Immature natural killer cell (primary cell): ENCODE data around the gene ANGEL1. TPM values are rescaled to one million over a fixed set of nuclear protein-coding genes. Genes with fewer than 3 reads are reported as not detected.
A peak's percentile ranks its signal among the peaks of the same experiment; 100 is the strongest.

ENCODE experiments used
- DNase-seq, 3 donors: peaks; one replicate each; pipeline ENCODE4 v3.0.0; 2022; ENCODE audit warnings: mixed read lengths in 1 of 3
- H3K27ac Mint-ChIP-seq, 6 donors: one replicate each; pipeline ENCODE4 v1.8.0; 2020; ENCODE audit warnings: mixed read lengths in 6 of 6, mild to moderate bottlenecking in 5 of 6, inconsistent platforms in 4 of 6, moderate library complexity in 3 of 6
- H3K27me3 Mint-ChIP-seq, 3 donors: one replicate each; pipeline ENCODE4 v1.8.0; 2020 to 2021; ENCODE audit warnings: low read depth in 3 of 3, mild to moderate bottlenecking in 3 of 3, mixed read lengths in 3 of 3, moderate library complexity in 3 of 3, inconsistent platforms in 1 of 3
- H3K36me3 Mint-ChIP-seq, 3 donors: one replicate each; pipeline ENCODE4 v1.8.0; 2020; ENCODE audit warnings: mixed read lengths in 3 of 3, inconsistent platforms in 2 of 3, mild to moderate bottlenecking in 2 of 3
- H3K4me1 Mint-ChIP-seq, 2 donors: one replicate each; pipeline ENCODE4 v1.8.0; 2020; ENCODE audit warnings: inconsistent platforms in 2 of 2, mild to moderate bottlenecking in 2 of 2, mixed read lengths in 2 of 2, moderate library complexity in 1 of 2
- H3K4me3 Mint-ChIP-seq, 5 donors: one replicate each; pipeline ENCODE4 v1.8.0; 2020; ENCODE audit warnings: mild to moderate bottlenecking in 5 of 5, mixed read lengths in 5 of 5, inconsistent platforms in 3 of 5, moderate library complexity in 3 of 5
- H3K9me3 Mint-ChIP-seq, 6 donors: one replicate each; pipeline ENCODE4 v1.8.0; 2020; ENCODE audit warnings: mild to moderate bottlenecking in 6 of 6, mixed read lengths in 6 of 6, inconsistent platforms in 4 of 6, moderate library complexity in 3 of 6
- polyA plus RNA-seq, 3 donors: library from polyadenylated mRNA; unstranded; fragments of 300-500 nt; fragmentation: Illumina TruSeq; gene quantifications; one replicate each; pipeline ENCODE4 v1.2.3, GENCODE V29; 2021

ANGEL1 gene
- polyA plus RNA-seq, 3 donors from 2014 or later = 14.1 to 19.8 (median 17.8) TPM

GRCh38 chr14:76780360-76780759 lies 32.3 kb downstream of the ANGEL1 start:
- peak overlapping the region in 2 of 6 donors; percentile 7 to 64 for H3K27ac Mint-ChIP-seq
- no peak overlapping the region for H3K4me3 Mint-ChIP-seq
- peaks cover 5 to 8% of the 10 kb centered on the region in 2 donors for H3K4me1 Mint-ChIP-seq
- peaks cover 4 to 5% (median 4%) of the 10 kb centered on the region in 3 donors for H3K36me3 Mint-ChIP-seq
- DNase-seq = no peak
- peaks cover 0 to 5% (median 0%) of the 10 kb centered on the region in 3 donors for H3K27me3 Mint-ChIP-seq
- no peaks in the 10 kb centered on the region for H3K9me3 Mint-ChIP-seq

DNA sequence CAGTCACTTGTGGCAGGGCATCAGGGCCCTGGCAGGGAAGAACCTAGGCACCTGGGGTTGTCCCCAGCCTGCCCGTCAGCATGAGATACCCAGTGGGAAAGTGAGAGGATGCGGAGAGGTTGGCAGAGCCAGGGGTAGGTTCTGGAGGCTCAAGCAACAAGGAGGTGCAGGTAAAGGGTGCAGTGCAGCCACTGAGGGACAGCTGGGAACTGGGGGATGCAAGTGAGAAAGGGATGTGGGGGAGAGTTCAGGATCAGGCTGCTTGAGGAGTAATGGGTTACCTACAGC lies 32.7 kb downstream of the ANGEL1 start:
- Mint-ChIP-seq H3K4me3 (no peak overlapping the region), H3K36me3 (peaks cover 3 to 5% (median 4%) of the 10 kb centered on the region in 3 donors), H3K9me3 (no peaks in the 10 kb centered on the region), H3K27me3 (peaks cover 0 to 6% (median 0%) of the 10 kb centered on the region in 3 donors), H3K27ac (peak overlapping the region in 2 of 6 donors; percentile 7 to 64), H3K4me1 (peaks cover 5 to 8% of the 10 kb centered on the region in 2 donors)
- no peak for DNase-seq

GRCh38 chr14:76779221-76780057 lies 33.2 kb downstream of the ANGEL1 start:
- peak overlapping the region in 1 of 6 donors; percentile 64 for H3K27ac Mint-ChIP-seq
- H3K4me1 Mint-ChIP-seq = peaks cover 4 to 5% of the 10 kb centered on the region in 2 donors
- H3K36me3 Mint-ChIP-seq = peaks cover 0 to 8% (median 4%) of the 10 kb centered on the region in 3 donors
- no peak overlapping the region for H3K4me3 Mint-ChIP-seq
- no peak for DNase-seq
- peaks cover 0 to 7% (median 3%) of the 10 kb centered on the region in 3 donors for H3K27me3 Mint-ChIP-seq
- H3K9me3 Mint-ChIP-seq = no peaks in the 10 kb centered on the region

DNA sequence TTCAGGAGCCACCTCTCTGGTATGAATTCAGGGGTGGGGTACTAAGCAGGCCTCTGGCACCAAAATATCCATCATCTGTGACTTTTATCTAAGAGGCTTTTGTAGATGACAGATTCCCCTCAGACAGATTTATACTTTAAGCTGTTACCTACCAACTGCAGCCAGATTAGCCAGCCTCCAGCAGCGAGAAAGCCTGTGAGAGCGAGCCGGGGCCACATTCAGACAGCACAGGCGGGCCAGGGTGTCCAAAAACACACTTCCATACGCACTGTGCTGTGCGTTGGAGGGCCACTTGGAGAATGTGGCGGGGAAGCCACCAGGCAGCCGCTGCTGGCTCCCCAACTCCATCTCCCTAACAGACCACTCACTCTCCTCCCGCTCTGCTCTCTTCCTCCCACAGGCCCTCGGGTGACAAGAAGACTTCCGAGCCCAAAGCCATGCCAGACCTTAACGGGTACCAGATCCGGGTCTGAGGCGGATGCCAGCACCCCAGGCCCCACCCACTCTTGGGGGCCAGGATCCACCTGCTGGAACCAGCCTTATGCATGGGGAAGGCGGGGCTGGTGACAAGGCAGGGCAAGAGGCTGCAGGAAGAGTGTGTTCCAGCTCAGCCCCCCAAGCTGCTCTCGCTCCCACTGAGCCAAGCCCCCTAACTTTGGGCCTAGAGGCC lies 34.0 kb downstream of the ANGEL1 start:
- Mint-ChIP-seq H3K4me1 (peaks cover 8 to 10% of the 10 kb centered on the region in 2 donors), H3K9me3 (no peaks in the 10 kb centered on the region), H3K27ac (no peak overlapping the region), H3K36me3 (peaks cover 0 to 8% (median 4%) of the 10 kb centered on the region in 3 donors), H3K27me3 (peaks cover 0 to 5% (median 3%) of the 10 kb centered on the region in 3 donors), H3K4me3 (no peak overlapping the region)
- no peak for DNase-seq

GRCh38 chr14:76777721-76778120 lies 35.0 kb downstream of the ANGEL1 start:
- peaks cover 0 to 6% (median 2%) of the 10 kb centered on the region in 3 donors for H3K36me3 Mint-ChIP-seq
- DNase-seq = no peak
- H3K27me3 Mint-ChIP-seq = peaks cover 0 to 3% (median 2%) of the 10 kb centered on the region in 3 donors
- H3K4me1 Mint-ChIP-seq = peaks cover 10 to 13% of the 10 kb centered on the region in 2 donors
- no peaks in the 10 kb centered on the region for H3K9me3 Mint-ChIP-seq
- H3K27ac Mint-ChIP-seq = no peak overlapping the region
- H3K4me3 Mint-ChIP-seq = no peak overlapping the region

DNA sequence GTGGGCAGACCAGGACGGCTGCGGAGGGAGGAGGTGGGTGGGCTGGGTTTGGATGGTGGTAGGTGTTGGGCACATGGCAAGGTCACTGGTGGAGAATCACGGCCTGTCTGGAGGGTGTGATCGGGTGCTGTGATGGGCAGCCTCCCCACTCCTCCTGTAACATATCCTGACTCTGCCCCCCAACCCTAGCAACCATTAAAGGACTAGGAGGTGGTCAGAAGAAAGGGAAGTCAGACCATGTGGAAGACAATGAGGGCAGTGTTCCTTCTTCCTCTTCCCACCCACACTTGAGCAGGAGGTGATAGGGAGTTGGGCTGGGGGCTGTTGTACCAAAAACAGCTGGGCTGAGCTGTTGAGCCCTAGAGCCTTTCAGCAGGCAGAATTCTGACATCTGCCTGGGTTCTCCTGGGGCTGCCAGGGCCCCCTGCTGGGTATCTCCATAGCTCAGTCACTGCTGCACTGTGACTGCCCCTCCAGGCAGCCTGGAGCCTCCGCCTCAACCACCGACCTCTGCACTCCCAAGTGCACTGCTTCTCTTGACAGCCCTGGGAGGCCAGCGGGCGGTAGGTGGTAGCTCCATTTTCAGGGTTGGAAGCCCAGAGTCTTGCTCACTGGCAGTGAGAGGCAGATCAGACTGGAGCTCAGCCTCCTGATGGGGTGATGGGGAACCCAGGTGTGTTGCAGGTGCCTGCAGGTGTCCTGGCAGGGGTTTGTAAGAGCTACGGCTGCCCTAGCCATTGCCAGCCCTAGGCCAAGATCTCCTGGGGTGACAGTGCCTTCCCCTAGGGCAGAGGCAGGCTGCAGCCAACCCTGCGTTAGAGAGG lies 36.0 kb downstream of the ANGEL1 start:
- H3K27ac Mint-ChIP-seq = no peak overlapping the region
- H3K9me3 Mint-ChIP-seq = no peaks in the 10 kb centered on the region
- H3K36me3 Mint-ChIP-seq = peaks cover 0 to 4% (median 0%) of the 10 kb centered on the region in 3 donors
- peaks cover 0 to 3% (median 2%) of the 10 kb centered on the region in 3 donors for H3K27me3 Mint-ChIP-seq
- no peak overlapping the region for H3K4me3 Mint-ChIP-seq
- DNase-seq = no peak
- H3K4me1 Mint-ChIP-seq = peaks cover 8 to 13% of the 10 kb centered on the region in 2 donors

GRCh38 chr14:76775695-76776427 lies 36.8 kb downstream of the ANGEL1 start:
- H3K4me1 Mint-ChIP-seq = peaks cover 8 to 13% of the 10 kb centered on the region in 2 donors
- no peaks in the 10 kb centered on the region for H3K9me3 Mint-ChIP-seq
- peaks cover 0 to 3% (median 2%) of the 10 kb centered on the region in 3 donors for H3K27me3 Mint-ChIP-seq
- no peak for DNase-seq
- no peak overlapping the region for H3K27ac Mint-ChIP-seq
- peaks cover 0 to 4% (median 0%) of the 10 kb centered on the region in 3 donors for H3K36me3 Mint-ChIP-seq
- no peak overlapping the region for H3K4me3 Mint-ChIP-seq

GRCh38 chr14:76774821-76775694 lies 37.6 kb downstream of the ANGEL1 start:
- peaks cover 0 to 4% (median 0%) of the 10 kb centered on the region in 3 donors for H3K36me3 Mint-ChIP-seq
- no peak overlapping the region for H3K27ac Mint-ChIP-seq
- H3K27me3 Mint-ChIP-seq = peaks cover 0 to 3% (median 2%) of the 10 kb centered on the region in 3 donors
- no peak overlapping the region for H3K4me3 Mint-ChIP-seq
- H3K4me1 Mint-ChIP-seq = peaks cover 8 to 13% of the 10 kb centered on the region in 2 donors
- no peaks in the 10 kb centered on the region for H3K9me3 Mint-ChIP-seq
- no peak for DNase-seq

- Mint-ChIP-seq H3K27me3 (peaks cover 0 to 3% (median 2%) of the 10 kb centered on the region in 3 donors), H3K9me3 (no peaks in the 10 kb centered on the region), H3K4me1 (peaks cover 9 to 15% of the 10 kb centered on the region in 2 donors), H3K27ac (peak overlapping the region in 1 of 6 donors; percentile 9), H3K4me3 (no peak overlapping the region), H3K36me3 (peaks cover 0 to 4% (median 0%) of the 10 kb centered on the region in 3 donors)
- no peak for DNase-seq
These were observed 38.5 kb downstream of the ANGEL1 start for GRCh38 chr14:76773956-76774820.

DNA sequence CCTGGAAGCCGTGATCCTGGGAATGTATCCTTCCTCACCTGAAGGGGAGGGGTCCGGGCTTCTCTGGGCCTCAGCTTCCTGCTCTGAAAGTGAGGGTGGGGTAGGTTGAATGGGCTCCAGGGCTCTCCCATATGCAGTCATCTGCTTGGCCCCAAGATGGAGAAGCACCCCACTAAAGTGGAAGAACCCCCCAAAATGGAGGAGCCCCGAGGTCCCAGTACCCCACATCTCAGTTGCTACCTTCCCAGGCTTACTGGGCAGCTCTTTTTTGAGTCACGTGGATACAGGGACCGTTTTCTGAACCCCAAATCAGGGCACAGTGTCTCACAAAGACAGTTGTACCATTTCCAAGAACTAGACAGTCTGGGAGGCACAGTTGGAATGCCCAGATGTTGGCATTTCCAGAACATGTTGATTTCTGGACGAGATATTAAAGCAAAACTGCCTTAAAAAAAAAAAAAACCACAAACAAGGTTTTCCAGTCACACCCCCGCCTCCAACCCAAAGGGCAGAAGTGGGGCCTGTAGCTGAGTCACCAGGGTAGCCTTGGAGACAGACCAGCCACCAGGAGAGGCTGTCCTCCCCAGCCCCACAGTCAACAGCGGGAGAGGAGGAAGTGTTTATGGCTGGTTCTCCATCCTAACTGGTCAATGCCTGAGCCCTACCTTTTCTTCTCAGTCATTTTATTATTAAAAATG lies 39.3 kb downstream of the ANGEL1 start:
- peaks cover 0 to 4% (median 0%) of the 10 kb centered on the region in 3 donors for H3K36me3 Mint-ChIP-seq
- H3K4me3 Mint-ChIP-seq = no peak overlapping the region
- H3K27me3 Mint-ChIP-seq = peaks cover 0 to 4% (median 3%) of the 10 kb centered on the region in 3 donors
- DNase-seq = peak in 2 of 3 donors; percentile 14 to 26
- H3K9me3 Mint-ChIP-seq = no peaks in the 10 kb centered on the region
- H3K27ac Mint-ChIP-seq = peak overlapping the region in 1 of 6 donors; percentile 9
- H3K4me1 Mint-ChIP-seq = peaks cover 18 to 23% of the 10 kb centered on the region in 2 donors
